Astrocyte of the hippocampus (primary cell): Measurements from ENCODE around the gene ACVR1.
"Not testable (repeated sequence)": the region's sequence is repeated elsewhere in the genome, so short reads cannot be mapped to it uniquely, and the experiment has no call there.

Source experiments
- DNase-seq: peaks from one replicate; pipeline ENCODE4 v3.0.0; 2011; ENCODE audit warnings: low read depth, low spot score

The ACVR1 gene

DNA sequence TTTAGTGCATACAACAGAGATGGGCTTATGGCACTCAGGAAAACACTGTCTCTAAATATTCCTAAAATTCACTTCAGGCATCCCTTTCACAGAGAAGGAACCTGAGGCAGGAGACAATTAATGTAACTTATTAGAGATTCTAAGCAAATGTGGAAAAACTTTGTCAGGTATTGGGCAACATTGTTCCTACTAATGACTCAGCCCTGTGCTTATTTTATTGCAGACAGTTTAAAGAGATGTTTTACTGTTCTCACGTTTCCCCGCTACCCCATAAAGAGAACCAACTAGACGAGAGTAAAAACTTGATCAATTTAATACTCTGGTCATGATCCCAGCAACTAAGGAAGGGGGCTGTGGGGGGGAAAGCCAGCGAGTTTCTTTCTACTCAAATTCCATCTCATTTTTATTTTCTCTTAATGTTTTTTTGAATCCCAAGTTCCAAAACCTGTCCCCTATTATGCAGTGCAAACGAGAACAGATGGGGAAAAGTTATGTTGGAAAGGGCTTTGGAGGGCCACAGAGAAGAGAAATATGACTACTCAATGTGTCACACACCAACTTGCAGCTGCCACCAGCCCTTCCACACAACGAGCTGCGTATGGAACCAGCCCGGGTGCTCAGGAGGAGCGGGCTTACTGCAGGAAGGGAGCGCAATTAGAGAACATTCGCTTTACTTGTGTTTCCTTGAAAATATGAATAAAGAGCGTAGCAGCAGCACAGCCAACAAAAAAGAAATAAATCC lies 18.7 kb upstream of the ACVR1 start:
- peak; percentile 51 for DNase-seq

DNA sequence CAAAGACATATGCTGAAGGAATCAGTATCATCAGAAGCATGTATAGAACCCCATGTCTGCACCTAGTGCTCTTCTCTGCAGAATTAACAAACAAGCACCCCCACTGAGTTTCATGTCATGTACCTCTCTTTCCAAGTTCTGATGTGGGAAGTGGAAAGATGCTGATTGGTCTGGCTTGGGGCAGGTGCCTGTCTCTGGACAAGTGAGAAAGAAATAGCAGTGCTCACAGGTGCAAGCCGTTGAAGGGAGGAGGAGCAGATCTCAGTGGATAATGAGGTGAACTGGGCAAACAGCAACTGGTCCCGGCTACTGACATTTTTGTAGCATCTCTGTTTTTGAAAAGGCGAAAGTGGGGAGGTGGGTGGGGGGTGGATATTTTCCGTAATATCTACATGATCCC lies 17.5 kb upstream of the ACVR1 start:
- no peak for DNase-seq

DNA sequence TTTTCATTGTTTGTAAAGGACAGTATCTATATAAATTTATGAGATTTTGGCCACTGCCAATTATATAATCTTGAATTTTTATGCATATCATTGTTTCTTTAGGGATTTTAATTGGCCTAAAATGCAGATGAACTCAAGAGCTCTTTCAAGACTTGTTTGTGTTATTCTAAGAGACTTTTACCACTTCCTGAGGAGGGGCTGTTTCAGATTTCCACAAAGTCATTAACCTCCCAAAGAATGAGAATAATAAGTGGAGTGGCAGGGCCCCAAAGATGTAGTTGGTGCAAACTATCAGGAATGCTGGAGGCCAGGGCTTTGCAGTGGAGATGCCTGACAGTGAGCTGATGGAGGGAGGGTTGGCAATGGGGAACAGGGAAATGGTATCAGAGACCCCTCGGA lies 15.5 kb upstream of the ACVR1 start:
- DNase-seq, result peak; percentile 38

GRCh38 chr2:157890969-157891642 lies 15.0 kb upstream of the ACVR1 start:
- DNase-seq, result no peak

- no peak for DNase-seq
These were observed 11.8 kb upstream of the ACVR1 start for GRCh38 chr2:157887946-157888345.

DNA sequence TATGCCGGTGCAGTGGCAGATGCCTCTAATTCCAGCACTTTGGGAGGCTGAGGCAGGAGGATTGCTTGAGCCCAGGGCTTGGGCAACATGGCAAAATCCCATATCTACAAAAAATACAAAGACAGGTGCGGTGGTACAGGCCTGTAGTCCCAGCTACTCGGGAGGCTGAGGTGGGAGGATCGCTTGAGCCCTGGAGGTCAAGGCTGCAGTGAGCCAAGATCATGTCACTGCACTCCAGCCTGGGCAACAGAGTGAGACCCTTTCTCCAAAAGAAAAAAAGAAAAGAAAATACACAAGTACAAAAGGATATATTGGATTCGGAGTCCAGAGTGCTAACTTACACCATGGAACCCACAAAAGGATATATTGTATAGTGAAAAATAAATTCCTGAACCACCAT lies 8.4 kb upstream of the ACVR1 start:
- DNase-seq, result not testable (repeated sequence)

DNA sequence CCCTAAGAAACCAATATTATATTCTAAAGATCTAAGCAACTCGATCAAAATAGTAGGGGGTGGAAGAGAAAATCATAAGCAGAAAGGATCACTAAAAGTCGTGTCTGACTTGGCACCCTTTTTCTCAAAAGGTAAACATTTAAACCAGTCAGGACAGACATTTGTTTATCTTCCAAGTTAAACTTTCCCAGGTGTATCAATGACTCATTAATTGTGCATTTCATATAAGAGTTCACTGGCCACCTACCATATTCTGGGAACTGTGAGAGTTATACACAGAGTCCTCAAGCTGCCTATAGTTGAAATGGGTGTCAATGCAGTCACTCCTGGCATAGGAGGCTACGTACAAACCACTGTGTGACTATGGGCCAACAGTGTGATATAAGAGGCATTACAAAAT lies 4.8 kb upstream of the ACVR1 start:
- no peak for DNase-seq

- DNase-seq, result no peak
These were observed 1.8 kb upstream of the ACVR1 start for GRCh38 chr2:157877761-157878400.

DNA sequence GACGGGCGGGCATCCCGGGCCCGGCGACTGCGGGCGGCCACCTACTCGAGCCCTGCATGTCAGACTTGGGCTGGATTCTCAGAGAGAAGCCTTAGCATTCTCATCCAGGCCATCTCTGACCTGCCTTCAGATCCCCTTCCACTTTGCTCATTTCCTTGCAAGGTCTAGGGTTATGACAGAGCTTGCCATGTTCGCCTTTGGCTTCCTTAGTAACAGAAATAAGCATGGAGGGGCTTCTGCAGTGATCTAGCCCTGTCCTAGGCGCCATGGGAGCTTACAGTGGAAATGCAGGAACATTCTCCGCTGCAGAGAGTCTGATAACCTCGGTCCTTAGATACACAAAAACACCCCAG lies 632 bp upstream of the ACVR1 start:
- no peak for DNase-seq

GRCh38 chr2:157875641-157876065 lies 477 bp downstream of the ACVR1 start:
- DNase-seq, result no peak

- DNase-seq, result peak; percentile 74
These were observed 1.0 kb downstream of the ACVR1 start for GRCh38 chr2:157874997-157875640.

GRCh38 chr2:157874348-157874747 lies 1.8 kb downstream of the ACVR1 start:
- peak; percentile 28 for DNase-seq

DNA sequence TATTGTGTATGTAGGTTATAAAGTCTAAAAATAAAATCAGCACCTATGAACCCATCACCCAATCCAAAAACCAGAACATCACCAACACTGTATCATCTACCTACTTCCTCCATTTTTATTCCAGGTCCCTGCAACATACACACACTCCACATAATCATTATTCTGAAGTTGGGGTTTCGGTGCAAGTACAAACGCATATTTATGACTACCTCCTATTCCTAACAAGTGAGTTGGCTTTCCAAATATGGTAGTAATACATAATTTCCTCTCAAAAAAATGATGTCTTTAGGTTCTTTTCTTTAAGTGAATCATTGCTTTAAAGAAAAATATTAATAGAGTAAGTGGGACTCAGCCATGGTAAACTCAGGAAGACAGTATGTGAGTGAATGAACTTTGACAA lies 3.3 kb downstream of the ACVR1 start:
- DNase-seq, result no peak

DNA sequence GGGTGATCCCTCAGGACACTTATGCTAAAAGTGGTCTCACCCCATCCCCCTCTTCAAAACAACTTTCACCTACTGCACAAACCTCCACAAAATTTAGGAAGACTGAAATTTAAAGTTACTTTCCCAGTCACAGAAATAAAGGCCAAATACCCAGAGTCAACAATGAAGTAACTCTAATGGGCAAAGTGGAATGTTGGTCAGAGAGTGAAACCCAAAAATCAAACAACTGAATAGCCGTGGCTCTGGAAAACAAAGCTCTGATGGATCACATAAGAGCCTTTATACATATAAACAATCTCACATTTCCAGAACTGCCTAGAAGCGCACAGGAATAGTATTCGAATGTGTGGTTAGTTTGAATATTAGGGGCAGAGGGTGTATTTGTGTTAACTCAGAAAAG lies 4.7 kb downstream of the ACVR1 start:
- DNase-seq, result peak; percentile 51

DNA sequence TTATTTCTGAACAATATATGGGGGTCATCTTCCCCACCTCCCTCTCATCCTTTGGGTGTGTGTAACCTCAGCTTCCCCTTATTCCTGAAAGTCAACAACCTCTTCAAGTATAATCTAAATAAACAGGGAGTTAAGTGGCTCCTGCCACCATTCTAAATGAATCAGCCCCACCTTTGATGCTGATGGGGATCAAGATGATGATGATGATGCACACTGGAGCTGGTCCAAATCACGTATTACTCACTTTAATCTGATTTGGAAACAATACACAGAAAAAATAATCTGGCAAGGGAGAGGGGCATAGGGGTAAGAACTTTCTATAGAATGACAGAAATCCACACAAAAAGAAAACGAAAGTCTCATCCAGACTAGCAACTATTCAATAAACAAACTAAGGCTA lies 7.1 kb downstream of the ACVR1 start:
- no peak for DNase-seq

DNA sequence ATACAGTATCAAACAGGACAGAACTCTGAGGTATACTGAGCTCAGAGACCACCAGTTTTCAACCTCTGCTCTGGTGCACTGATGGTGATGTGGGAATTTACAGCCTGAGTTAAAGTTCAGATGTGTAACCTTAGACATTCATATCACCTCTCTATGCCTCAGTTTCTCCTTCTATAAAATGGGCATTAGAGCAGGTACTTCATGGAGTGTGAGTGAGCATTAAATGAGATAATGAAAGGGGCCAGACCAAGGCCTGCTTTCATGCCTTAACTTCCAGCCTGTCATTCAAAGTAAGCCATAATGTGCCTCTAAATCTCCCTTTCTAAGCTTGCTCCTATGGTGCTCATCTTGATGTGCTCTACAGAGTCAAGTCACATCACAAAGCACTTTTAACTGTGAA lies 8.4 kb downstream of the ACVR1 start:
- DNase-seq, result no peak

DNA sequence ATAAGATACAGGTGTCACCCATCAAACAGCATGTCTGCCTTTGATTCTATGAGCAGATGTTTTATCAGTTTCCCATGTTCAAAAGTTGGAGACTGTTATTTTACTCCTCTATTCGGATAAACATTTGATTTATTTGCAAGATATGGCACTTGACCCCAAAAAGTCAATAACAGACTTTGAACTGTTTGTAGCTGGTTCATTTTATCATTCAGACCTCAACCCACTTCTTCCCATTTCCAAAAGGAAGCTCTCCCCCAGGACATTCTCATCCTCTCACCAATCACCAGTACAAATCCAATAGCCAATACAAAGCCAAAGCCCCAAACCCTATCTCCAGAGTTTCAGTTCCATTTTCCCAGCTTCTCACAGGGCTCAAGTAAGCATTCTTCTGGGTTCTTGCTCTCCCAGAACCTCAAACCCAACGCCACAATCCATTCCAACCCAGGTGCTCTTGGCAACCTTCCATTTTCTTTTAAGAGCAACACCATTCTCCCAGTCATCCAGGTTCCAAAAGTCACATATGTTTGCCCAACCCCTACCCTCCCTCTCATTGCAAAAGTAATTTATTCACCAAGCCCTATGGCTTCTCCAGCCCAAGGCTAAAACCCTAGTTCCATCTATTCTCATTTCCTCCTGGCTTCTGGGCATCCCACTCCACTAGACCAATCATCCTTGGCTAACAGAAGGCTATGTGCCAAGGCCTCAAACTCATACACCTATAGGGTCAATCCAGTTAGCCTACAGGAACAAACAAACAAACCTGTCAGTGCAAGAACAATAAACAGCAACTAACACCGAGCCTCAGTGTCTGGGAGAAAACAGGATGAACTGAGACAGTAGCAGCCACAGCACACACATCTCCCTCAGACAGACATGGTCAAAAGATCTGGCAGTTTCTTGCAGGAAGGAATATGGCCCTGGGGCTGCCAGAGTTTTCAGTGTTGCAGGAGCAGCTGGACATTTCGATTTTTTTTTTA lies 9.2 kb downstream of the ACVR1 start:
- no peak for DNase-seq

GRCh38 chr2:157866202-157866601 lies 9.9 kb downstream of the ACVR1 start:
- peak; percentile 61 for DNase-seq

GRCh38 chr2:157864857-157865430 lies 11.2 kb downstream of the ACVR1 start:
- DNase-seq, result no peak

DNA sequence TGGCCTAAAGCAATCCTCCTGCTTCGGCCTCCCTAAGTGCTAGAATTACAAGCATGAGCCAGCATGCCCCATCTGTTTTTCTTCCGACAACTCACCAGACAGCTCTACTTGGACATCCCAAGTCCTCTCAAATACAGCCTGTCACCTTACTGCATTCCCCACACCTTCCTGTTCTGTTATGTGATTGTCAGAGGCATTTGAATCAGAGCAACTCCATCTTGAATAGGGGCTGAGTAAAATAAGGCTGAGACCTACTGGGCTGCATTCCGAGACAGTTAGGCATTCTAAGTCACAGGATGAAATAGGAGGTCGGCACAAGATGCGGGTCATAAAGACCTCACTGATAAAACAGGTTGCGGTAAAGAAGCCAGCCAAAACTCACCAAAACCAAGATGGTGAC lies 17.3 kb downstream of the ACVR1 start:
- DNase-seq, result no peak

- DNase-seq, result no peak
These were observed 18.2 kb downstream of the ACVR1 start for GRCh38 chr2:157857881-157858280.
